ENCODE measurements around the gene SNAP91. TPM values are rescaled to one million over a fixed set of nuclear protein-coding genes. Genes with fewer than 3 reads are reported as not detected.

The SNAP91 gene
- total and polyA plus RNA-seq, 2 donors (not counting 1 experiment from before 2014, with no cell fraction given) = not detected

GRCh38 chr6:83514466-83514865 lies 194.4 kb downstream of the SNAP91 start:
- H3K9ac ChIP-seq (ENCODE audit: low read length) = no peak overlapping the region
- ChIA-PET CTCF (interaction anchor here (0.6 to 6.8 kb wide), 10 partner anchors 9 to 1263 kb away, joined by 3 to 35 read pairs (median 7); partner anchors contain the start of genes DOP1A and UBE3D), POLR2A (no interaction called here)
- H3K4me1 Mint-ChIP-seq = peaks cover 13% of the 10 kb centered on the region
- no peaks in the 10 kb centered on the region for H4K20me1 ChIP-seq (ENCODE audit: control insufficient read depth, insufficient read depth, low read length, poor library complexity, severe bottlenecking)
- TF ChIP-seq EZH2 (IDR thresholded peaks at IDR 0.05; ENCODE audit: borderline replicate concordance, insufficient read depth, low read depth, low read length, poor library complexity, severe bottlenecking) = no peak
- ATAC-seq (ENCODE audit: low read depth) = no peak
- DNase-seq = no peak
- no peak overlapping the region for H3K4me2 ChIP-seq (replicated peaks; ENCODE audit: low read depth, low read length, poor library complexity, severe bottlenecking)
- no peak overlapping the region for H3K27ac Mint-ChIP-seq
- H3K4me1 ChIP-seq (ENCODE audit: control insufficient read depth in 2 of 2, insufficient read depth in 2 of 2, low read length in 2 of 2) = peaks cover 9 to 11% of the 10 kb centered on the region in 2 donors
- H3K27me3 Mint-ChIP-seq = peaks cover 40% of the 10 kb centered on the region
- H3K9me3 Mint-ChIP-seq (ENCODE audit: insufficient read depth) = no peaks in the 10 kb centered on the region
- no peak overlapping the region for H3K27ac ChIP-seq (ENCODE audit: low read length in 2 of 2)
- intact Hi-C loops (cut with micrococcal nuclease) = loop anchor here (2.0 kb wide), 2 partner anchors 292 to 450 kb away; partner anchors contain the start of gene UBE3D
- H3K79me2 ChIP-seq (ENCODE audit: control insufficient read depth, insufficient read depth, low read length) = no peaks in the 10 kb centered on the region
- WGBS (ENCODE audit: insufficient coverage) = 100% methylated on average over 1 of the region's 1 CpG
- H3K27me3 ChIP-seq (replicated peaks in 1 of 4; ENCODE audit: control extremely low read depth in 1 of 4, control insufficient read depth in 3 of 4, insufficient read depth in 4 of 4, low read length in 3 of 4) = peaks cover 0 to 18% (median 9%) of the 10 kb centered on the region in 4 experiments
- no peak overlapping the region for H2AFZ ChIP-seq (ENCODE audit: insufficient read depth, low read depth, low read length, poor library complexity, severe bottlenecking)
- H3K4me3 Mint-ChIP-seq = no peak overlapping the region
- no peaks in the 10 kb centered on the region for H3K9me3 ChIP-seq (ENCODE audit: control extremely low read depth in 1 of 3, control insufficient read depth in 2 of 3, insufficient read depth in 1 of 3, low read length in 2 of 3)
- H3K4me3 ChIP-seq (ENCODE audit: control extremely low read depth in 1 of 5, extremely low read depth in 1 of 5, insufficient read depth in 1 of 5, low read depth in 2 of 5, low read length in 4 of 5) = no peak overlapping the region
- H3K36me3 ChIP-seq (replicated peaks in 1 of 2; ENCODE audit: control extremely low read depth in 1 of 2, control insufficient read depth in 1 of 2, extremely low read depth in 1 of 2, insufficient read depth in 2 of 2, low read length in 1 of 2) = no peaks in the 10 kb centered on the region

DNA sequence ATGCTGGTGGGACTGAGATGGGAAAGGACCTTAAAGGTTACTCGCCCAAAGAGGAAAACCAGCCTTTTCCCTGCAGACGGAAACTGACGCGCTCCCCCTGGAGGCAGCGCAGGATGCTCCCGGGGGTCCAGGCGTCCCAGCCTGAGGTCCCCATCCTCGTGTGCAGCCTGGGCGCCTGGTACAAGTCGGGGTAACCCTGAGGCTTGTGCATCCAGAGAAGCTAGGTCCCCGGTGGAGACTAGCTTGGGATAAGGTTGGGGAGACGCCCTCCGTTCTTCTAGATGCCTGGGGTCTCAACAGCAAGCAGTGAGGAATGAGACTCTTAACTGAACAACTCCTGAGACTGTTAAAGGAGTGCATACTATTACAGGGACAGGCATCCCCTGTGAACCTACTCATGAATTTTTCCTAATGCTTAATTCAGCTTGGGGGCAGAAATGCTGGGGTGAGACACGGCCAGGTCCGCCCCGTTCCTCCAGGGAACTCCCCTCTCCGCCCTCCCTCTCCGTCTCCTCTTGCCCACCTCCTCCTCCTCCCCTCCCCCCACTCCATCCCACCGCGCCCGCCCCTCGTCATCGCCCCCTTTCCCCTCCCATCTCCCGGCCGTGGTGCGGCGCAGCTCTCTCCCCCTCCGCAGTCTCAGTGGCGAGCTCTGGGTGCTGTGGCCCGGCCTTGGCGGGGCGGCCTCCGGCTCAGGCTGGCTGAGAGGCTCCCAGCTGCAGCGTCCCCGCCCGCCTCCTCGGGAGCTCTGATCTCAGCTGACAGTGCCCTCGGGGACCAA lies 196.8 kb downstream of the SNAP91 start, which contains the start of gene PRSS35:
Gene PRSS35 (plus strand): TSS at position 634 of the 781 bp plus-strand sequence. CDS start 10,908 bp downstream, outside the sequence.
- Mint-ChIP-seq H3K27me3 (peaks cover 35% of the 10 kb centered on the region), H3K9me3 (ENCODE audit: insufficient read depth) (no peaks in the 10 kb centered on the region), H3K27ac (no peak within 1 kb of the TSS), H3K4me1 (peaks cover 13% of the 10 kb centered on the region), H3K4me3 (peak within 1 kb of the TSS; percentile 18)
- peak; percentile 21 for ATAC-seq (ENCODE audit: low read depth)
- H3K36me3 ChIP-seq (replicated peaks in 1 of 2; ENCODE audit: control extremely low read depth in 1 of 2, control insufficient read depth in 1 of 2, extremely low read depth in 1 of 2, insufficient read depth in 2 of 2, low read length in 1 of 2) = no peaks in the 10 kb centered on the region
- H4K20me1 ChIP-seq (ENCODE audit: control insufficient read depth, insufficient read depth, low read length, poor library complexity, severe bottlenecking) = no peaks in the 10 kb centered on the region
- WGBS (ENCODE audit: insufficient coverage) = 4% methylated on average over 32 of the region's 38 CpGs
- peaks cover 9 to 11% of the 10 kb centered on the region in 2 donors for H3K4me1 ChIP-seq (ENCODE audit: control insufficient read depth in 2 of 2, insufficient read depth in 2 of 2, low read length in 2 of 2)
- DNase-seq = peak; percentile 7
- POLR2A ChIA-PET = no interaction called here
- no peak within 1 kb of the TSS for H3K9ac ChIP-seq (ENCODE audit: low read length)
- H3K79me2 ChIP-seq (ENCODE audit: control insufficient read depth, insufficient read depth, low read length) = no peaks in the 10 kb centered on the region
- no peak within 1 kb of the TSS for H3K27ac ChIP-seq (ENCODE audit: low read length in 2 of 2)
- intact Hi-C loops (cut with micrococcal nuclease) = no loop called here
- CTCF ChIA-PET = interaction anchor here (1.2 to 6.8 kb wide), 5 partner anchors 9 to 1241 kb away, joined by 3 to 35 read pairs (median 11); partner anchors contain the start of genes DOP1A and UBE3D
- peak within 1 kb of the TSS; percentile 58 for H2AFZ ChIP-seq (ENCODE audit: insufficient read depth, low read depth, low read length, poor library complexity, severe bottlenecking)
- peak within 1 kb of the TSS; percentile 51 for H3K4me2 ChIP-seq (replicated peaks; ENCODE audit: low read depth, low read length, poor library complexity, severe bottlenecking)
- peaks cover 0 to 18% (median 9%) of the 10 kb centered on the region in 4 experiments for H3K27me3 ChIP-seq (replicated peaks in 1 of 4; ENCODE audit: control extremely low read depth in 1 of 4, control insufficient read depth in 3 of 4, insufficient read depth in 4 of 4, low read length in 3 of 4)
- H3K9me3 ChIP-seq (ENCODE audit: control extremely low read depth in 1 of 3, control insufficient read depth in 2 of 3, insufficient read depth in 1 of 3, low read length in 2 of 3) = no peaks in the 10 kb centered on the region
- no peak within 1 kb of the TSS for H3K4me3 ChIP-seq (ENCODE audit: control extremely low read depth in 1 of 5, extremely low read depth in 1 of 5, insufficient read depth in 1 of 5, low read depth in 2 of 5, low read length in 4 of 5)
- TF ChIP-seq CTCF (IDR thresholded peaks at IDR 0.05) (no peak), EZH2 (IDR thresholded peaks at IDR 0.05; ENCODE audit: borderline replicate concordance, insufficient read depth, low read depth, low read length, poor library complexity, severe bottlenecking) (no peak)
